Small intestine (tissue), 16 donors: ENCODE measurements around the gene ADH5. TPM values are rescaled to one million over a fixed set of nuclear protein-coding genes. Genes with fewer than 3 reads are reported as not detected.

Experiments
- DNase-seq, 2 donors: peaks; one replicate each; pipeline versions ENCODE4 v3.0.0 to v3.0.0-alpha.2; 2013
- FAIRE-seq: peaks from 2 replicates; lab custom pipeline; 2012; peaks lifted over from hg19 to GRCh38; lab: Jason Lieb, UNC
- H3K27ac ChIP-seq, 3 donors: one replicate each; pipeline ENCODE4 v1.5.1; 2013; ENCODE audit warnings: low read length in 2 of 3, mild to moderate bottlenecking in 2 of 3, control low read depth in 1 of 3, inconsistent platforms in 1 of 3, low read depth in 1 of 3, moderate library complexity in 1 of 3
- H3K27me3 ChIP-seq, 3 donors: one replicate each; pipeline ENCODE4 v1.6.1; 2013; ENCODE audit warnings: low read length in 3 of 3, inconsistent platforms in 1 of 3; ENCODE audit not compliant: control insufficient read depth in 3 of 3, insufficient read depth in 3 of 3
- H3K36me3 ChIP-seq, 3 donors: one replicate each; pipeline ENCODE4 v1.6.1; 2013; ENCODE audit warnings: low read length in 3 of 3, inconsistent platforms in 1 of 3, low read depth in 1 of 3, mild to moderate bottlenecking in 1 of 3, moderate library complexity in 1 of 3; ENCODE audit not compliant: control insufficient read depth in 3 of 3, insufficient read depth in 2 of 3
- H3K4me1 ChIP-seq, 3 donors: one replicate each; pipeline ENCODE4 v1.6.1; 2013; ENCODE audit warnings: low read length in 2 of 3, inconsistent platforms in 1 of 3, low read depth in 1 of 3, mild to moderate bottlenecking in 1 of 3, moderate library complexity in 1 of 3; ENCODE audit not compliant: control insufficient read depth in 3 of 3, insufficient read depth in 2 of 3
- H3K4me3 ChIP-seq, 3 donors: one replicate each; pipeline ENCODE4 v1.5.1; 2013; ENCODE audit warnings: low read length in 3 of 3, control low read depth in 1 of 3, inconsistent platforms in 1 of 3, low read depth in 1 of 3, mild to moderate bottlenecking in 1 of 3, moderate library complexity in 1 of 3
- H3K9me3 ChIP-seq, 2 donors: one replicate each; pipeline ENCODE4 v1.6.1; 2013; ENCODE audit warnings: low read depth in 1 of 2, low read length in 1 of 2; ENCODE audit not compliant: control insufficient read depth in 2 of 2, insufficient read depth in 1 of 2
- WGBS, 3 donors: extraction: QIAGEN DNeasy Blood & Tissue Kit; methylation state at CpG; one replicate each; pipeline ENCODE4 v1.1.7; 2013; 5-methylcytosine and 5-hydroxymethylcytosine counted together
- long read RNA-seq, 10 donors: transcript quantifications; one replicate each; lab custom pipeline, GENCODE V29; 2026
- polyA plus RNA-seq, 4 donors: library from polyadenylated mRNA; stranded (reverse) in 3 of 4; unstranded in 1 of 4; fragments of 200-250 nt in 3 of 4; fragments of 120-200 nt in 1 of 4; gene quantifications; one replicate each; pipeline versions ENCODE4 v1.2.1 to v1.2.3, GENCODE V29; 2013
- donor health status: healthy with polysubstance abuse.
- donor health status: control.
- donor health status: control.
- donor health status: Bipolar disorder and iron deficiency.
- donor health status: healthy.

ADH5 gene
- 100 to 1,000 TPM; 135 to 225 (median 170) TPM for polyA plus RNA-seq
- long read RNA-seq, donor 1, transcript ADH5-208 (6 exons, 1,909 nt), result minor isoform, 9 of 381 reads
- long read RNA-seq, donor 1, transcript ADH5-201 (9 exons, 2,615 nt), result major isoform, 93 of 381 reads
- long read RNA-seq, donor 1, partial matches to known transcripts, result 258 of 381 reads
- long read RNA-seq, donor 1, other reads (novel, unspliced or antisense), result 14 of 381 reads
- long read RNA-seq, donor 2, transcript ADH5-201 (9 exons, 2,615 nt), result major isoform, 12 of 36 reads
- long read RNA-seq, donor 2, partial matches to known transcripts, result 21 of 36 reads
- long read RNA-seq, donor 2, other reads (novel, unspliced or antisense), result 0 of 36 reads
- long read RNA-seq, donor 3, transcript ADH5-201 (9 exons, 2,615 nt), result major isoform, 32 of 134 reads
- long read RNA-seq, donor 3, partial matches to known transcripts, result 96 of 134 reads
- long read RNA-seq, donor 3, other reads (novel, unspliced or antisense), result 0 of 134 reads
- long read RNA-seq, donor 4, partial matches to known transcripts, result 0 of 4 reads
- long read RNA-seq, donor 4, other reads (novel, unspliced or antisense), result 0 of 4 reads
- long read RNA-seq, donor 5, partial matches to known transcripts, result 17 of 20 reads
- long read RNA-seq, donor 5, other reads (novel, unspliced or antisense), result 0 of 20 reads
- long read RNA-seq, donor 6, transcript ADH5-201 (9 exons, 2,615 nt), result major isoform, 40 of 155 reads
- long read RNA-seq, donor 6, partial matches to known transcripts, result 110 of 155 reads
- long read RNA-seq, donor 6, other reads (novel, unspliced or antisense), result 0 of 155 reads
- long read RNA-seq, donor 7, transcript ADH5-201 (9 exons, 2,615 nt), result major isoform, 65 of 217 reads
- long read RNA-seq, donor 7, partial matches to known transcripts, result 149 of 217 reads
- long read RNA-seq, donor 7, other reads (novel, unspliced or antisense), result 0 of 217 reads
- long read RNA-seq, donor 8, partial matches to known transcripts, result 0 of 3 reads
- long read RNA-seq, donor 8, other reads (novel, unspliced or antisense), result 0 of 3 reads
- long read RNA-seq, donor 9, partial matches to known transcripts, result 21 of 28 reads
- long read RNA-seq, donor 9, other reads (novel, unspliced or antisense), result 0 of 28 reads
- long read RNA-seq, donor 10, transcript ADH5-201 (9 exons, 2,615 nt), result major isoform, 45 of 195 reads
- long read RNA-seq, donor 10, partial matches to known transcripts, result 136 of 195 reads
- long read RNA-seq, donor 10, other reads (novel, unspliced or antisense), result 7 of 195 reads

- DNase-seq, result peak; percentile 89 to 95
- Histone ChIP-seq H3K36me3 (peaks cover 1 to 6% (median 5%) of the 10 kb centered on the region in 3 donors), H3K9me3 (no peaks in the 10 kb centered on the region), H3K4me3 (peak within 1 kb of the TSS; percentile 66 to 92 (median 83)), H3K4me1 (peaks cover 2 to 14% (median 4%) of the 10 kb centered on the region in 3 donors), H3K27ac (peak within 1 kb of the TSS; percentile 96 to 99 (median 99)), H3K27me3 (no peaks in the 10 kb centered on the region)
- WGBS, 3 donors, result 0 to 1% (median 1%) methylated on average over 44 to 53 of the region's 53 CpGs
- no peak for FAIRE-seq
Observed at GRCh38 chr4:99088481-99089365, at the start of gene ADH5. ADH5 (minus strand) TSS chr4:99088788; CDS start chr4:99088700, 88 bp downstream.

GRCh38 chr4:99136329-99136728, 47.7 kb upstream of the ADH5 start:
- no peak for DNase-seq
- H3K4me1 ChIP-seq, result no peaks in the 10 kb centered on the region
- no peak overlapping the region for H3K4me3 ChIP-seq
- no peaks in the 10 kb centered on the region for H3K9me3 ChIP-seq
- FAIRE-seq, result no peak
- H3K27ac ChIP-seq, result no peak overlapping the region
- no peaks in the 10 kb centered on the region for H3K27me3 ChIP-seq
- H3K36me3 ChIP-seq, result peaks cover 0 to 7% (median 0%) of the 10 kb centered on the region in 3 donors

GRCh38 chr4:99135541-99136162, 47.1 kb upstream of the ADH5 start:
- H3K27ac ChIP-seq, result no peak overlapping the region
- WGBS, 3 donors, result 63 to 64% (median 63%) methylated on average over 3 of the region's 3 CpGs
- no peak for DNase-seq
- H3K4me3 ChIP-seq, result no peak overlapping the region
- no peaks in the 10 kb centered on the region for H3K9me3 ChIP-seq
- no peak for FAIRE-seq
- no peaks in the 10 kb centered on the region for H3K27me3 ChIP-seq
- no peaks in the 10 kb centered on the region for H3K4me1 ChIP-seq
- peaks cover 0 to 7% (median 0%) of the 10 kb centered on the region in 3 donors for H3K36me3 ChIP-seq

- DNase-seq (no peak), FAIRE-seq (no peak)
- 51 to 79% (median 73%) methylated on average over 3 of the region's 3 CpGs for WGBS, 3 donors
- Histone ChIP-seq H3K4me3 (no peak overlapping the region), H3K36me3 (peaks cover 0 to 7% (median 0%) of the 10 kb centered on the region in 3 donors), H3K27ac (no peak overlapping the region), H3K9me3 (no peaks in the 10 kb centered on the region), H3K4me1 (no peaks in the 10 kb centered on the region), H3K27me3 (no peaks in the 10 kb centered on the region)
Observed at GRCh38 chr4:99134586-99134985, 46.0 kb upstream of the ADH5 start.

GRCh38 chr4:99131378-99131777, 42.8 kb upstream of the ADH5 start:
- Histone ChIP-seq H3K9me3 (peaks cover 0 to 4% of the 10 kb centered on the region in 2 donors), H3K27me3 (no peaks in the 10 kb centered on the region), H3K36me3 (peaks cover 0 to 9% (median 0%) of the 10 kb centered on the region in 3 donors), H3K4me1 (no peaks in the 10 kb centered on the region), H3K27ac (no peak overlapping the region), H3K4me3 (no peak overlapping the region)
- WGBS, 3 donors, result 39 to 61% (median 44%) methylated on average over 2 of the region's 2 CpGs
- no peak for FAIRE-seq
- peak in 1 of 2 donors; percentile 58 for DNase-seq

DNA sequence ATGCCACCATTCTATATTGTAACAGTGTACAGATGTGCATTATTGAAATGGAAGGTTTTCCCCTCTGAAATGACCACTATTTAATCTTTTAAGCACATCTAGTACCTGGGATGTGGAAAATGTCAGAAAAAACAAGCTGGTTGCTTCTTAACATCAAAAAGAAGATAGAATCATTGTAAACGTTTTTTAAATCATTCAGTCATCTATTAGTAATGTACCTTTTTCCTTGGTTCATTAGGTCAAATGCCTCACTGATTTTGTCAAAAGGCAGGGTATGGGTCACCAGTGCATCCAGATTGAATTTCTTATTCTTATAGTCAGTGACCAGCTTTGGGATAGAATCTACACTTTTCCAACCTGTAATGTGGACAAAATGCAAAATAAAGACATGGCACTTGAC, 37.8 kb upstream of the ADH5 start:
- FAIRE-seq, result no peak

DNA sequence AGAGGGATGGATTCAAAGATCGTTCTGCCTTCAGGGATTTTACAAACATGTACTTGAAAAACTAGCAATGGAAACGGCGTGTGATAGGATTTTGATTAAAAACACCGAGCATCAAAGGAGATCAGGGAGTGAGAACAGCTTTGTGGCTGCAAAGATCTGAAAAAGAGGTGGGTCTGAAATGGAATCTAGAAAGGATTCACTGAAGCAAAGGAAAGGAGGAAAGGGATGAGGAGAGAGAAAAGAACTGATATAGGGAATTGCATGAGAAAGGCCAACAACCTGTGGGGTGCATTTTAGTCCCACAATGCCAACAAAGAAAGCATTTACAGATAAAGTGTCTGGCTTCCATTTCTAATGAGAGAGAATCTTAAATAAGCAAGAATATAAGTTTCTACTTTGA, 32.4 kb upstream of the ADH5 start:
- FAIRE-seq (no peak), DNase-seq (no peak)
- Histone ChIP-seq H3K36me3 (peaks cover 0 to 5% (median 2%) of the 10 kb centered on the region in 3 donors), H3K4me3 (no peak overlapping the region), H3K27me3 (no peaks in the 10 kb centered on the region), H3K4me1 (peaks cover 0 to 2% (median 0%) of the 10 kb centered on the region in 3 donors), H3K27ac (no peak overlapping the region), H3K9me3 (peaks cover 0 to 3% of the 10 kb centered on the region in 2 donors)
- WGBS, 3 donors, result 33 to 78% (median 72%) methylated on average over 4 of the region's 4 CpGs

More for the DNA sequence above, 37.8 kb upstream of the ADH5 start:
- Histone ChIP-seq H3K9me3 (peaks cover 0 to 7% of the 10 kb centered on the region in 2 donors), H3K27me3 (no peaks in the 10 kb centered on the region), H3K27ac (no peak overlapping the region), H3K4me1 (peaks cover 0 to 2% (median 0%) of the 10 kb centered on the region in 3 donors), H3K4me3 (no peak overlapping the region), H3K36me3 (peaks cover 0 to 8% (median 2%) of the 10 kb centered on the region in 3 donors)
- no peak for DNase-seq
- 18 to 54% (median 51%) methylated on average over 1 of the region's 1 CpG for WGBS, 3 donors
